CD14-positive monocyte (primary cell): ENCODE results near the gene NXPH1. TPM values are rescaled to one million over a fixed set of nuclear protein-coding genes. Genes with fewer than 3 reads are reported as not detected.

Experiments
- DNase-seq, 3 donors: peaks; one replicate each; pipeline ENCODE4 v3.0.0-alpha.2; 2011 to 2022
- H2AFZ ChIP-seq: 2 replicates; pipeline ENCODE4 v1.6.0; 2012; ENCODE audit warnings: mild to moderate bottlenecking, low read depth, low read length, inconsistent platforms; ENCODE audit not compliant: insufficient read depth, poor library complexity, severe bottlenecking
- H3K27ac ChIP-seq, 2 donors: 1 replicate in 1 of 2; 2 replicates in 1 of 2; pipeline ENCODE4 v1.5.1; 2012 to 2013; ENCODE audit warnings: low read length in 2 of 2, control low read depth in 1 of 2, inconsistent platforms in 1 of 2, low read depth in 1 of 2, mild to moderate bottlenecking in 1 of 2
- H3K27me3 ChIP-seq, 2 donors: one replicate each; pipeline versions ENCODE4 v1.6.0 to v1.6.1; 2011 to 2013; ENCODE audit warnings: low read length in 2 of 2; ENCODE audit not compliant: control insufficient read depth in 2 of 2, insufficient read depth in 2 of 2
- H3K36me3 ChIP-seq, 2 donors: replicated peaks in 1 of 2; 1 replicate in 1 of 2; 2 replicates in 1 of 2; pipeline versions ENCODE4 v1.5.1 to v1.6.1; 2012 to 2013; ENCODE audit warnings: low read length in 2 of 2, control low read depth in 1 of 2, inconsistent platforms in 1 of 2, mild to moderate bottlenecking in 1 of 2; ENCODE audit not compliant: insufficient read depth in 2 of 2, control insufficient read depth in 1 of 2
- H3K4me1 ChIP-seq, 2 donors: 1 replicate in 1 of 2; 2 replicates in 1 of 2; pipeline versions ENCODE4 v1.5.1 to v1.6.1; 2012 to 2013; ENCODE audit warnings: low read length in 2 of 2, control low read depth in 1 of 2, inconsistent platforms in 1 of 2, mild to moderate bottlenecking in 1 of 2, moderate library complexity in 1 of 2; ENCODE audit not compliant: insufficient read depth in 2 of 2, control insufficient read depth in 1 of 2
- H3K4me2 ChIP-seq: replicated peaks from 2 replicates; pipeline ENCODE3; 2012; ENCODE audit warnings: low read length, moderate library complexity, mild to moderate bottlenecking; ENCODE audit not compliant: poor library complexity, severe bottlenecking; ENCODE audit errors: extremely low read depth
- H3K4me3 ChIP-seq, 3 experiments: fragments of 200-600 bp in 1 of 3; sonication (generic) in 1 of 3; replicated peaks in 1 of 3; 1 replicate in 2 of 3; 2 replicates in 1 of 3; pipeline ENCODE4 v1.5.1; 2011 to 2013; ENCODE audit warnings: low read length in 3 of 3, mild to moderate bottlenecking in 3 of 3, control low read depth in 2 of 3, low read depth in 2 of 3, inconsistent platforms in 1 of 3, moderate library complexity in 1 of 3
- H3K79me2 ChIP-seq: 2 replicates; pipeline ENCODE4 v1.6.0; 2012; ENCODE audit warnings: mild to moderate bottlenecking, control low read depth, inconsistent platforms, low read length, moderate library complexity; ENCODE audit not compliant: insufficient read depth
- H3K9ac ChIP-seq: 2 replicates; pipeline ENCODE4 v1.6.0; 2017; ENCODE audit warnings: low read length, mild to moderate bottlenecking; ENCODE audit not compliant: insufficient read depth, poor library complexity, severe bottlenecking
- H3K9me3 ChIP-seq, 2 donors: replicated peaks in 1 of 2; 1 replicate in 1 of 2; 2 replicates in 1 of 2; pipeline versions ENCODE4 v1.5.1 to v1.6.1; 2012 to 2013; ENCODE audit warnings: low read length in 2 of 2, control low read depth in 1 of 2; ENCODE audit not compliant: control insufficient read depth in 1 of 2, insufficient read depth in 1 of 2
- H4K20me1 ChIP-seq: 2 replicates; pipeline ENCODE4 v1.6.0; 2012; ENCODE audit warnings: mild to moderate bottlenecking, low read length, control low read depth, moderate library complexity; ENCODE audit not compliant: insufficient read depth
- H3K27ac Mint-ChIP-seq, 7 donors: one replicate each; pipeline ENCODE4 v1.8.0; 2020; ENCODE audit warnings: mild to moderate bottlenecking in 7 of 7, mixed read lengths in 7 of 7, moderate library complexity in 6 of 7, inconsistent platforms in 2 of 7
- H3K27me3 Mint-ChIP-seq, 3 donors: one replicate each; pipeline ENCODE4 v1.8.0; 2021 to 2022; ENCODE audit warnings: low read depth in 3 of 3, mild to moderate bottlenecking in 3 of 3, mixed read lengths in 3 of 3, moderate library complexity in 3 of 3, inconsistent platforms in 1 of 3
- H3K36me3 Mint-ChIP-seq, 2 donors: one replicate each; pipeline ENCODE4 v1.8.0; 2020; ENCODE audit warnings: mixed read lengths in 2 of 2, inconsistent platforms in 1 of 2, mild to moderate bottlenecking in 1 of 2
- H3K4me1 Mint-ChIP-seq: one replicate; pipeline ENCODE4 v1.8.0; 2020; ENCODE audit warnings: mild to moderate bottlenecking, mixed read lengths
- H3K4me3 Mint-ChIP-seq, 2 donors: one replicate each; pipeline ENCODE4 v1.8.0; 2020; ENCODE audit warnings: mild to moderate bottlenecking in 2 of 2, mixed read lengths in 2 of 2, moderate library complexity in 1 of 2
- H3K9me3 Mint-ChIP-seq, 7 donors: one replicate each; pipeline ENCODE4 v1.8.0; 2020 to 2022; ENCODE audit warnings: mixed read lengths in 7 of 7, mild to moderate bottlenecking in 6 of 7, moderate library complexity in 6 of 7, inconsistent platforms in 2 of 7
- WGBS: methylation state at CpG from one replicate; pipeline ENCODE4 v1.1.5; 2013; ENCODE audit warnings: missing lambda C conversion rate; ENCODE audit not compliant: insufficient coverage; 5-methylcytosine and 5-hydroxymethylcytosine counted together
- intact Hi-C, 2 donors: fragments of 100-400 bp; cut with micrococcal nuclease; formaldehyde crosslinking; loops; one replicate each; pipeline versions ENCODE4 v1.15.0 to v1.15.1; 2023
- polyA plus RNA-seq, 3 donors: library from polyadenylated mRNA; depleted of rRNA in 1 of 3; unstranded in 2 of 3; stranded (reverse) in 1 of 3; fragments of 300-500 nt in 2 of 3; fragments of >200 nt in 1 of 3; fragmentation: Illumina TruSeq in 2 of 3; gene quantifications; 1 replicate in 2 of 3; 2 replicates in 1 of 3; pipeline ENCODE4 v1.2.3, GENCODE V29; 2012 to 2021
- TF ChIP-seq, protein P1 (sequence below): fragments of 200-600 bp; IDR thresholded peaks from one replicate; pipeline ENCODE4 v1.8.0; 2022; ENCODE audit warnings: antibody characterized with exemption, mild to moderate bottlenecking

The NXPH1 gene
- polyA plus RNA-seq, 3 donors, result not detected

DNA sequence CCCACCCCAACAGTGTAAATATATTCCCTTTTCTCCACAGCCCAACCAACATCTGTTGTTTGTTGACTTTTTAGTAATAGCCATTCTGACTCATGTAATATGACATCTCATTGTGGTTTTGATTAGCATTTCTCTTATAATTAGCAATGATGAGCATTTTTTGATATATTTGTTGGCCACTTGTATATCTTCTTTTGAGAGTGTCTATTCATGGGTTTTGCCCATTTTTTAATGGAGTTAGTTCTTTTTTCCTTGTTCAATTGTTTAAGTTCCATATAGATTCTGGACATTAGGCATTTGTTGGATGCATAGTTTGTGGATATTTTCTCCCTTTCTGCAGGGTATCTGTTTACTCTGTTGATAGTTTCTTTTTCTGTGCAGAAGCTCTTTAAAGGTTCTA, 340.1 kb downstream of the NXPH1 start:
- Histone ChIP-seq H3K4me3 (no peak overlapping the region), H3K4me1 (no peaks in the 10 kb centered on the region), H3K36me3 (no peaks in the 10 kb centered on the region), H3K79me2 (no peaks in the 10 kb centered on the region), H3K9ac (no peak overlapping the region), H3K27ac (no peak overlapping the region), H3K4me2 (no peak overlapping the region), H3K9me3 (peaks cover 0 to 6% of the 10 kb centered on the region in 2 donors), H3K27me3 (no peaks in the 10 kb centered on the region), H4K20me1 (no peaks in the 10 kb centered on the region), H2AFZ (no peak overlapping the region)
- TF ChIP-seq, protein P1, sequence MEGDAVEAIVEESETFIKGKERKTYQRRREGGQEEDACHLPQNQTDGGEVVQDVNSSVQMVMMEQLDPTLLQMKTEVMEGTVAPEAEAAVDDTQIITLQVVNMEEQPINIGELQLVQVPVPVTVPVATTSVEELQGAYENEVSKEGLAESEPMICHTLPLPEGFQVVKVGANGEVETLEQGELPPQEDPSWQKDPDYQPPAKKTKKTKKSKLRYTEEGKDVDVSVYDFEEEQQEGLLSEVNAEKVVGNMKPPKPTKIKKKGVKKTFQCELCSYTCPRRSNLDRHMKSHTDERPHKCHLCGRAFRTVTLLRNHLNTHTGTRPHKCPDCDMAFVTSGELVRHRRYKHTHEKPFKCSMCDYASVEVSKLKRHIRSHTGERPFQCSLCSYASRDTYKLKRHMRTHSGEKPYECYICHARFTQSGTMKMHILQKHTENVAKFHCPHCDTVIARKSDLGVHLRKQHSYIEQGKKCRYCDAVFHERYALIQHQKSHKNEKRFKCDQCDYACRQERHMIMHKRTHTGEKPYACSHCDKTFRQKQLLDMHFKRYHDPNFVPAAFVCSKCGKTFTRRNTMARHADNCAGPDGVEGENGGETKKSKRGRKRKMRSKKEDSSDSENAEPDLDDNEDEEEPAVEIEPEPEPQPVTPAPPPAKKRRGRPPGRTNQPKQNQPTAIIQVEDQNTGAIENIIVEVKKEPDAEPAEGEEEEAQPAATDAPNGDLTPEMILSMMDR, result no peak
- no peak overlapping the region for H3K27ac Mint-ChIP-seq
- no peaks in the 10 kb centered on the region for H3K36me3 Mint-ChIP-seq
- no peaks in the 10 kb centered on the region for H3K27me3 Mint-ChIP-seq
- H3K4me3 Mint-ChIP-seq, result no peak overlapping the region
- intact Hi-C loops, result no loop called here
- no peak for DNase-seq
- no peaks in the 10 kb centered on the region for H3K4me1 Mint-ChIP-seq
- H3K9me3 Mint-ChIP-seq, result peaks cover 0 to 5% (median 3%) of the 10 kb centered on the region in 7 donors

DNA sequence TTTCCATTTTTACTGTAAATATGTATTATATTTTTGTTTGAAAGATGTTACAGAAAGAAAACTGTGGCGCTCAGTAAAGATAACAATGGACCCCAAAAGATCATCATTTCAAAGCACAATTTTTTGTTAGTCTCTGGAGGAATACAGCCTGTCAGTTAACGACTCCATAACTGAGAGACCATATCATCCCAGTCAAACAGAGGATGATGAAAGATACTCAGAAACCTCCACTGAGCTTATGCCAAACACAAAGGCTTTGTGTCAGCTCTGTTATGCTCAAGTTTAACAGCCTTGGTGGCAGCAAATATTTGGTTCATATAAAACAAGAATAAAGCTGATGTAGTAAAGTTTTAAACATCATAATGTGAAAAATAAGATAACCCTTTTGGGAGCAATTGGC, 345.1 kb downstream of the NXPH1 start:
- no peaks in the 10 kb centered on the region for H3K36me3 Mint-ChIP-seq
- H3K79me2 ChIP-seq, result no peaks in the 10 kb centered on the region

More for the DNA sequence above, 345.1 kb downstream of the NXPH1 start:
- no peak for DNase-seq
- intact Hi-C loops, result no loop called here
- H3K27ac Mint-ChIP-seq, result no peak overlapping the region
- Histone ChIP-seq H2AFZ (no peak overlapping the region), H3K9ac (no peak overlapping the region), H3K27ac (no peak overlapping the region), H3K36me3 (no peaks in the 10 kb centered on the region), H3K9me3 (peaks cover 0 to 6% of the 10 kb centered on the region in 2 donors), H3K4me3 (no peak overlapping the region), H3K27me3 (no peaks in the 10 kb centered on the region), H3K4me1 (no peaks in the 10 kb centered on the region), H4K20me1 (no peaks in the 10 kb centered on the region), H3K4me2 (no peak overlapping the region)
- WGBS, result 83% methylated on average over 1 of the region's 2 CpGs
- H3K9me3 Mint-ChIP-seq, result peaks cover 0 to 6% (median 2%) of the 10 kb centered on the region in 7 donors
- H3K27me3 Mint-ChIP-seq, result no peaks in the 10 kb centered on the region
- TF ChIP-seq, protein P1, result no peak
- H3K4me1 Mint-ChIP-seq, result no peaks in the 10 kb centered on the region
- no peak overlapping the region for H3K4me3 Mint-ChIP-seq
